Right renal cortex interstitium (tissue), 3 donors: ENCODE measurements around the gene RELB. TPM values are rescaled to one million over a fixed set of nuclear protein-coding genes. Genes with fewer than 3 reads are reported as not detected.

Experiments used
- DNase-seq, 3 donors: peaks; one replicate each; pipeline ENCODE4 v3.0.0-alpha.2; 2013; ENCODE audit warnings: low read depth in 3 of 3, low spot score in 2 of 3
- polyA plus RNA-seq, 3 donors: library from polyadenylated mRNA; unstranded; fragments of 120-200 nt; gene quantifications; one replicate each; pipeline ENCODE4 v1.2.1, GENCODE V29; 2013; ENCODE audit not compliant: insufficient read length in 3 of 3

RELB gene
- polyA plus RNA-seq, 3 donors: 4.8 to 4.9 (median 4.8) TPM

- DNase-seq: no peak
Observed at GRCh38 chr19:45076029-45076850, 75.0 kb downstream of the RELB start, which contains the start of gene ZNF296. ZNF296 (minus strand) TSS chr19:45076478; CDS start chr19:45076373, 105 bp downstream.

DNA sequence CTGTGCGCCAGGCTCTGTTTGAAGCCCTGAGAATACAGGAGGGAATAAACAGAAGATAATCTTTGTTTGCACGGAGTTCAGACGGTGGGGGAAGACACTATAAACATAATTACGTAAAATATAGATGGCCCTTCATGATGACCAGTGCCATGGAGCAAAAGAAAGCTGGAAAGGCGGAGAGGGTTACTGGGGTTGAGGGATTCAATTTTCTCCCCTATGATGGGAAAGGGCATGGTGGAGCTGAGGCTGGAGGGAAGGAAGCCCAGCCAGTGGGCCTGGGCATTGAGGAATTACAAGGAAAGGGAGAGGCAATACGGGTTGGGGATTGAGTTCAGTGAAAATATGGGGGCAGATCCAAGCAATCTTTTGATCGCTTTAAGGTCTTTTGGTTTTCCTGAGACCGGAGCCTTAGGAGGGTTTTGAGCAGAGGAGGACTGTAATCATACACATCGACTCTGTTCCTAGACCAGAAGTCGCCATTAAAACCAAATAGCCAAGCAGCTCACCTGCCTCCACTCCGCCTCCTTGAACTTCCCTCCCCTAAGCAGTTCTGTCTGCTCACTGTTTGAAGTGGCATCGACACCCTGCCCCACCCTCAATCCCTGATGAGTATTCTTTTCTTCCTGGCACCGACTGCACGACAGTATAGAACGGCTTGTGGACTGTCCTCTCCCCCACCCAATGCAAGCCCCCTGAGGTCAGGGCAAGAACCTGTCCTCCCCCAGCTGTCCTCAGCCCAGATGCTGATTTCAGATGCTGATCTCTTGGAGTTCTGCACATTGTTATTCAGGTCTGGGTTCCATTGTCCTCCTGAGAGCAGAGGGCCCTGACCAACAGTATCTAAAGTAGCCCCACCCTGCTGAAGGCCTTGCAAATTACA is 75.8 kb downstream of the RELB start:
- no peak for DNase-seq

GRCh38 chr19:45078390-45079062 is 77.3 kb downstream of the RELB start:
- DNase-seq: no peak

DNA sequence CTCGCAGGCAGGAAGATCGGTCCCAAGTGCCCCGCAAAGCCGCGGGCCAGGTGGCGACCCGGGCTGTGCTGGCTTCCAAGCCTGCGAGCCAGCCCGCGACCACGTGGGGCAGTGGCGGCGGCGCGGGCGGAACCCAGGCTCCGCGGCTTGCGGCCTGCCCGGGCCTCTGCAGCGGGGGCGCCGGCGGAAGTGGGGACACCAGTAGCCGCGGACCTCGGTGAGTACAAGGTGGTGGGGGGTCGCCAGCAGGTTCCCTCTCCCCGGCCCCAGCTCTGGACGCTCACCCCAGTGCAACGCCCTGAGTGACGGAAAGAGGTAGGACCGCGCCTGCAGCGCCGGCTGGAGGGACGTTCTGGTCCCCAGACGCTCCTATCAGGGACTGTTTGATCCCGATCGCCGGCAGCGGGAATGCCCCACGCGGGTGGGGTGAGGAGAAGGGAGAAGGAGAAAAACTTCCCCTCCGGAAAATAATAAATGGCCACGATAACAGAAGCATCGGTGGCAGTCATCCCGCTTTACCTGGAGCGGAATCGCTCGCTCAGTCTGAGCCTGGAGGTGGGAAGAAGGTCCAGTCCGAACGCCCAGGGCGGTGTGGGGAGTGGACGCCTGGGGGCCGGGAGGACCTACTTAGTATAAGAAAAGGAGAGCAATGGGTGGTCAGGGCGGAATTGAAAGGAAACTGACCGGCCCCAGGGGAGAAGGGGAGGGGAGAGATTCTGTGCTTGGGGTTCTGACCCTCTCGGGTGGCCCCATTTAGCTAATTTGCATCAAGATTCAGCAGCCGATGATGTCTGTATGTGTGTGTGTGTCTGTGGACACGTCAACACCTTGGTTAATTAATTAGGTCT is 78.0 kb downstream of the RELB start, which contains the start of gene GEMIN7:
Gene GEMIN7 (plus strand): TSS at position 198 of the 848 bp plus-strand sequence. CDS start 10,855 bp downstream, outside the sequence.
- no peak for DNase-seq

GRCh38 chr19:45079911-45080370 is 78.7 kb downstream of the RELB start:
- no peak for DNase-seq

GRCh38 chr19:45082170-45082569 is 80.9 kb downstream of the RELB start:
- DNase-seq: no peak

DNA sequence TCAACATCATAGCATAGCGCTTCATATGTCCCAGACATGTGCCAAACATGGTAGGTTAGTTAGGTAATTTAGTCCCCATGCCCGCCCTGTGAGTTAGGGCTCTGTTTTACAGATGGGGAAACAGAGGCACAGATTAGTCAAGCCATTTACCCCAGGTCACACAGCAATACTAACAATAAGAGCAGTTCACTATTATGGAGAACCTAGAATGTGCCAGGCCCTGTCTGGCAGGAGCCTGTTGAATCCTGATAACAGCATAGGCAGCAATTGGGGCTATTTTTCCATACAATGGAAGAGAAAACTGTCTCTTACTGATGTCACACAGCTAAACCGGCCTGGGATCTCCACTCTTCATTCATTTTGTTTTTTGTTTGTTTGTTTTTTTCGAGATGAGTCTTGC is 85.2 kb downstream of the RELB start:
- no peak for DNase-seq

- no peak for DNase-seq
Observed at GRCh38 chr19:45087531-45087930, 86.3 kb downstream of the RELB start.

Other genes starting within 250 kb of the RELB start
- gene CBLC, start 223.6 kb upstream of the RELB start, polyA plus RNA-seq: 1 to 10 TPM; 3.8 to 4.1 (median 3.9) TPM
- gene BCAM, start 192.4 kb upstream of the RELB start, polyA plus RNA-seq: 100 to 1,000 TPM; 403 to 489 (median 434) TPM
- gene NECTIN2, start 155.2 kb upstream of the RELB start, polyA plus RNA-seq: 100 to 1,000 TPM; 150 to 169 (median 157) TPM
- 10 to 100 TPM; 40.2 to 48.8 (median 46.0) TPM for gene TOMM40, start 110.2 kb upstream of the RELB start, polyA plus RNA-seq
- gene APOE, start 95.7 kb upstream of the RELB start, polyA plus RNA-seq: 100 to 1,000 TPM; 265 to 362 (median 295) TPM
- gene APOC1, start 86.9 kb upstream of the RELB start, polyA plus RNA-seq: 10 to 100 TPM in 1 of 3 donors, 1 to 10 TPM in 2; 7.5 to 10.9 (median 9.1) TPM
- not detected for gene APOC4, start 59.2 kb upstream of the RELB start, polyA plus RNA-seq
- 10 to 100 TPM in 1 of 3 donors, 1 to 10 TPM in 2; 5.8 to 12.7 (median 8.8) TPM for gene APOC2, start 55.4 kb upstream of the RELB start, polyA plus RNA-seq
- 100 to 1,000 TPM; 109 to 127 (median 113) TPM for gene CLPTM1, start 46.1 kb upstream of the RELB start, polyA plus RNA-seq
- 10 to 100 TPM; 54.1 to 59.4 (median 56.6) TPM for gene CLASRP, start 37.6 kb downstream of the RELB start, polyA plus RNA-seq
- under 1 TPM; 0.37 to 0.57 (median 0.39) TPM for gene ZNF296, start 75.0 kb downstream of the RELB start, polyA plus RNA-seq
- 10 to 100 TPM; 16.0 to 20.3 (median 20.1) TPM for gene GEMIN7, start 77.8 kb downstream of the RELB start, polyA plus RNA-seq
- gene PPP1R37, start 91.7 kb downstream of the RELB start, polyA plus RNA-seq: 10 to 100 TPM; 19.9 to 25.0 (median 23.7) TPM
- under 1 TPM; 0.11 TPM for gene NKPD1, start 159.5 kb downstream of the RELB start, polyA plus RNA-seq
- 10 to 100 TPM; 25.5 to 33.2 (median 32.4) TPM for gene TRAPPC6A, start 176.8 kb downstream of the RELB start, polyA plus RNA-seq
- 10 to 100 TPM in 2 of 3 donors, 1 to 10 TPM in 1; 8.8 to 11.6 (median 10.5) TPM for gene BLOC1S3, start 177.3 kb downstream of the RELB start, polyA plus RNA-seq
- gene EXOC3L2, start 243.9 kb downstream of the RELB start, polyA plus RNA-seq: 1 to 10 TPM; 6.0 to 7.1 (median 7.0) TPM
- 10 to 100 TPM; 38.3 to 41.9 (median 39.6) TPM for gene MARK4, start 249.8 kb downstream of the RELB start, polyA plus RNA-seq